Neural cell (in vitro differentiated cells): Measurements from ENCODE around the gene TIAM2.
A peak's percentile ranks its signal among the peaks of the same experiment; 100 is the strongest.

Source experiments
- CTCF ChIP-seq: fragments of 450-650 bp; IDR thresholded peaks from 2 replicates; pipeline ENCODE4 v1.5.1; 2014; ENCODE audit warnings: antibody characterized with exemption, mild to moderate bottlenecking, moderate library complexity; ENCODE audit not compliant: poor library complexity, severe bottlenecking
- EP300 ChIP-seq: fragments of 450-650 bp; conservative IDR thresholded peaks from 2 replicates; pipeline ENCODE4 v1.6.1; 2014; ENCODE audit warnings: antibody characterized with exemption, mild to moderate bottlenecking, moderate library complexity; ENCODE audit not compliant: poor library complexity, severe bottlenecking
- EZH2 ChIP-seq: fragments of 200-600, 300-800 bp; shearing (Covaris generic), sonication (generic); IDR thresholded peaks from 2 replicates; pipeline ENCODE4 v1.6.1; 2014; ENCODE audit warnings: antibody characterized with exemption, low read length, borderline replicate concordance, mild to moderate bottlenecking; ENCODE audit not compliant: insufficient read depth, poor library complexity, severe bottlenecking
- POLR2AphosphoS5 ChIP-seq: IDR thresholded peaks from 2 replicates; pipeline ENCODE4 v1.6.1; 2012
- RAD21 ChIP-seq: fragments of 450-650 bp; conservative IDR thresholded peaks from 2 replicates; pipeline ENCODE4 v1.6.1; 2014; ENCODE audit warnings: antibody characterized with exemption, mild to moderate bottlenecking, moderate library complexity
- REST ChIP-seq: IDR thresholded peaks from 2 replicates; pipeline ENCODE4 v1.6.1; 2012; ENCODE audit warnings: borderline replicate concordance

GRCh38 chr6:155287762-155288161 lies 292.6 kb downstream of the TIAM2 start:
- no peak for TF ChIP-seq CTCF
- TF ChIP-seq EZH2, result no peak
- TF ChIP-seq POLR2AphosphoS5, result no peak
- TF ChIP-seq REST, result no peak
- TF ChIP-seq EP300, result no peak
- TF ChIP-seq RAD21, result peak; percentile 14
